Keratinocyte (primary cell): Measurements from ENCODE around the gene ZFYVE1.

Experiments
- EZH2 ChIP-seq: IDR thresholded peaks from one replicate; pipeline ENCODE4 v1.6.1; 2012; ENCODE audit warnings: inconsistent platforms, mild to moderate bottlenecking, low read length, moderate library complexity
- TF ChIP-seq, protein P1 (sequence below), 3 experiments: IDR thresholded peaks in 1 of 3; conservative IDR thresholded peaks in 1 of 3; optimal IDR thresholded peaks in 1 of 3; 2 replicates in 2 of 3; 3 replicates in 1 of 3; pipeline versions ENCODE3 to v1.5.1; 2011; ENCODE audit warnings: low read length in 3 of 3, mild to moderate bottlenecking in 3 of 3, moderate library complexity in 2 of 3, control low read depth in 1 of 3, inconsistent platforms in 1 of 3; ENCODE audit not compliant: insufficient read depth in 2 of 3; ENCODE audit errors: extremely low read depth in 1 of 3

DNA sequence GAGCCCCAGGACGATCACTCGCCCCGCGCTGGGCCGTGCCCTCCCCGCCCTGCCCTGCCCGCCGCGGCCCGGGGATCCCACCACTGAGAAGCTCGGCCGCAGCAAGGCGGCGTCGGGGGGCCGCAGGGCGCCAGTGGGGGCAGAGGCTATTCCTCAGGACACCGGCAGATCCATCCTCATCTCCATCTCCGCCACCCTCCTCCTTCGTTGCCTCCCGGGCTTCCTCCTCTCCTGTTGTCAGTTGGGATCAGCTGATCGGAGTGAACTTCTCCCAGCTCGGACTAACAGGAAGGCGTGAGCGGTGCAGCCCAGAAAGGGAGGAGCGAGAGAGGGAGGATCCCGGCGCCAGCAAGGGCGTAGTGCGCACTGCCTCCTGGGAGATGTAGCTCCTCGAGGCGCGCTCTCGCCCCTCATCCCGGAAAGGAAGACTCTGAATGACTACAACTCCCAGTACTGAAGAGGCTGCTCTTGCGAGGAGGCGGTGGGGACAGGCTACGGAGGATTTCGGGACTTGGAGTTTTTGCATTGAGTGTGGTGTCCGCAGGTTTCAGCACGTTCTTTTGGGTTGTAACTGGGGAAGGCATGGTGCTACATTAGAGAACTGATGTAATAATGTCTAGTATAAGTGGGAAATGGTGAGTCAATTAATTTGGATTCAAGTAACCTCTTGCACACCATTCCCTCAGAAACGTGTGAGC lies at the start of gene ZFYVE1:
- TF ChIP-seq, protein P1, sequence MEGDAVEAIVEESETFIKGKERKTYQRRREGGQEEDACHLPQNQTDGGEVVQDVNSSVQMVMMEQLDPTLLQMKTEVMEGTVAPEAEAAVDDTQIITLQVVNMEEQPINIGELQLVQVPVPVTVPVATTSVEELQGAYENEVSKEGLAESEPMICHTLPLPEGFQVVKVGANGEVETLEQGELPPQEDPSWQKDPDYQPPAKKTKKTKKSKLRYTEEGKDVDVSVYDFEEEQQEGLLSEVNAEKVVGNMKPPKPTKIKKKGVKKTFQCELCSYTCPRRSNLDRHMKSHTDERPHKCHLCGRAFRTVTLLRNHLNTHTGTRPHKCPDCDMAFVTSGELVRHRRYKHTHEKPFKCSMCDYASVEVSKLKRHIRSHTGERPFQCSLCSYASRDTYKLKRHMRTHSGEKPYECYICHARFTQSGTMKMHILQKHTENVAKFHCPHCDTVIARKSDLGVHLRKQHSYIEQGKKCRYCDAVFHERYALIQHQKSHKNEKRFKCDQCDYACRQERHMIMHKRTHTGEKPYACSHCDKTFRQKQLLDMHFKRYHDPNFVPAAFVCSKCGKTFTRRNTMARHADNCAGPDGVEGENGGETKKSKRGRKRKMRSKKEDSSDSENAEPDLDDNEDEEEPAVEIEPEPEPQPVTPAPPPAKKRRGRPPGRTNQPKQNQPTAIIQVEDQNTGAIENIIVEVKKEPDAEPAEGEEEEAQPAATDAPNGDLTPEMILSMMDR (optimal IDR thresholded peaks at IDR 0.05 in 1 of 3, IDR thresholded peaks at IDR 0.05 in 1 of 3, conservative IDR thresholded peaks at IDR 0.05 in 1 of 3; ENCODE audit: extremely low read depth in 1 of 3, insufficient read depth in 2 of 3, low read length in 3 of 3): no peak
- no peak for TF ChIP-seq EZH2
